ENCODE results near the gene CCDC188. TPM values are rescaled to one million over a fixed set of nuclear protein-coding genes. Genes with fewer than 3 reads are reported as not detected.
A peak's percentile ranks its signal among the peaks of the same experiment; 100 is the strongest.

Gene CCDC188
- total and polyA plus RNA-seq, 9 of the 15 experiments (the other 6 are each of a cell fraction or from before 2014, with no cell fraction given) = not detected

DNA sequence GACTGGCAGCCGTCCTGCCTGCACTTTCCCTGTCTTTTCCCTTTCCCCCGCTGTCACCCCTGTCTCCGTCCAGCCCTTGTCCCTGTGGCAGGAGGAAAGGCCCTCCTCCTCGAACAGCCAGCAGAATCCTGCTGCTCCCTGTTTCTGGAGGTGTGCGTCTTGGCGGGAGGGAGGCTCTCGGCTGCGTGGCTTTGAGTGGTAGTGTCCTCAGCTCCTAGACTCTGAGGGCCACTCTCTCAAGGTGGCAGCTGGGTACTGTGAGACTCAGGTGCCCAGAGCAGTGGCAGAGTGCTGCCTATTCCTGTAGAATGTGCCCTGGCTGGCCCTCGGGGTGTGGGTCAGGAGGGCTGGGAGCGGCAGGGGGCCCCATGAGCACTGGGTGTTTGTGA lies 44.0 kb downstream of the CCDC188 start:
- Histone ChIP-seq H3K4me1 (replicated peaks in 1 of 2; ENCODE audit: control insufficient read depth in 2 of 2, insufficient read depth in 2 of 2, low read length in 2 of 2) (peaks cover 0 to 45% of the 10 kb centered on the region in 2 experiments; a peak in 3 of 5 replicates), H3K79me2 (ENCODE audit: control insufficient read depth, insufficient read depth, low read length) (peaks cover 30% of the 10 kb centered on the region), H3K4me3 (no peak overlapping the region), H3K27me3 (ENCODE audit: control insufficient read depth in 2 of 2, insufficient read depth in 2 of 2, low read length in 2 of 2) (no peaks in the 10 kb centered on the region), H3K4me2 (ENCODE audit: insufficient read depth, low read length) (no peak overlapping the region), H2AFZ (ENCODE audit: low read depth, low read length) (no peak overlapping the region), H3K27ac (ENCODE audit: extremely low read depth, low read depth, low read length) (no peak overlapping the region), H4K20me1 (replicated peaks; ENCODE audit: control insufficient read depth, insufficient read depth, low read length) (peaks cover 74% of the 10 kb centered on the region), H3K9me3 (replicated peaks; ENCODE audit: control insufficient read depth, insufficient read depth, low read depth, low read length) (no peaks in the 10 kb centered on the region), H3K36me3 (ENCODE audit: control insufficient read depth, insufficient read depth, low read length) (peaks cover 97% of the 10 kb centered on the region), H3K9ac (ENCODE audit: insufficient read depth in 1 of 2, low read depth in 2 of 2, low read length in 2 of 2) (peak overlapping the region in 1 of 2 experiments; percentile 49; a peak in 1 of 4 replicates), H3K9me1 (ENCODE audit: control insufficient read depth, insufficient read depth, low read length) (peaks cover 9% of the 10 kb centered on the region)
- FAIRE-seq = no peak
- intact Hi-C loops (cut with micrococcal nuclease) = no loop called here
- in situ Hi-C loops (cut with MboI) = no loop called here
- no TSS peak for BruUV-seq (replicated peaks)
- WGBS (ENCODE audit: insufficient coverage, low coverage, missing lambda C conversion rate) = 95% methylated on average over 10 of the region's 10 CpGs
- ATAC-seq = no peak
- POLR2A ChIA-PET = interaction anchor here (0.6 to 20.7 kb wide), 5 partner anchors 11 to 48 kb away, joined by 3 to 513 read pairs (median 7); partner anchors contain the start of genes RANBP1 and TRMT2A
- CTCF ChIA-PET (ENCODE audit: low intra/inter-chr PET ratio) = no interaction called here
- no peak for DNase-seq (ENCODE audit: extremely low read depth in 1 of 4, low spot score in 3 of 4)
- TF ChIP-seq RBFOX2 (IDR thresholded peaks at IDR 0.05; ENCODE audit: low read depth, low read length) (peak; percentile 36; the same call in 1 of the 2 replicates), TRIM25 (IDR thresholded peaks at IDR 0.05; ENCODE audit: borderline replicate concordance) (no peak), KDM4B (IDR thresholded peaks at IDR 0.05; ENCODE audit: borderline replicate concordance in 2 of 2, low read depth in 1 of 2) (0 out of 4 replicates have a peak, but pooled peaks of 1 of the 2 experiments have one; percentile 39), TSC22D4 (tag; IDR thresholded peaks at IDR 0.05) (0 out of 2 replicates have a peak, but pooled peaks have one; percentile 47), SUPT5H (IDR thresholded peaks at IDR 0.05) (peak; percentile 33; the same call in 1 of the 2 replicates)
- TF ChIP-seq, protein P1, sequence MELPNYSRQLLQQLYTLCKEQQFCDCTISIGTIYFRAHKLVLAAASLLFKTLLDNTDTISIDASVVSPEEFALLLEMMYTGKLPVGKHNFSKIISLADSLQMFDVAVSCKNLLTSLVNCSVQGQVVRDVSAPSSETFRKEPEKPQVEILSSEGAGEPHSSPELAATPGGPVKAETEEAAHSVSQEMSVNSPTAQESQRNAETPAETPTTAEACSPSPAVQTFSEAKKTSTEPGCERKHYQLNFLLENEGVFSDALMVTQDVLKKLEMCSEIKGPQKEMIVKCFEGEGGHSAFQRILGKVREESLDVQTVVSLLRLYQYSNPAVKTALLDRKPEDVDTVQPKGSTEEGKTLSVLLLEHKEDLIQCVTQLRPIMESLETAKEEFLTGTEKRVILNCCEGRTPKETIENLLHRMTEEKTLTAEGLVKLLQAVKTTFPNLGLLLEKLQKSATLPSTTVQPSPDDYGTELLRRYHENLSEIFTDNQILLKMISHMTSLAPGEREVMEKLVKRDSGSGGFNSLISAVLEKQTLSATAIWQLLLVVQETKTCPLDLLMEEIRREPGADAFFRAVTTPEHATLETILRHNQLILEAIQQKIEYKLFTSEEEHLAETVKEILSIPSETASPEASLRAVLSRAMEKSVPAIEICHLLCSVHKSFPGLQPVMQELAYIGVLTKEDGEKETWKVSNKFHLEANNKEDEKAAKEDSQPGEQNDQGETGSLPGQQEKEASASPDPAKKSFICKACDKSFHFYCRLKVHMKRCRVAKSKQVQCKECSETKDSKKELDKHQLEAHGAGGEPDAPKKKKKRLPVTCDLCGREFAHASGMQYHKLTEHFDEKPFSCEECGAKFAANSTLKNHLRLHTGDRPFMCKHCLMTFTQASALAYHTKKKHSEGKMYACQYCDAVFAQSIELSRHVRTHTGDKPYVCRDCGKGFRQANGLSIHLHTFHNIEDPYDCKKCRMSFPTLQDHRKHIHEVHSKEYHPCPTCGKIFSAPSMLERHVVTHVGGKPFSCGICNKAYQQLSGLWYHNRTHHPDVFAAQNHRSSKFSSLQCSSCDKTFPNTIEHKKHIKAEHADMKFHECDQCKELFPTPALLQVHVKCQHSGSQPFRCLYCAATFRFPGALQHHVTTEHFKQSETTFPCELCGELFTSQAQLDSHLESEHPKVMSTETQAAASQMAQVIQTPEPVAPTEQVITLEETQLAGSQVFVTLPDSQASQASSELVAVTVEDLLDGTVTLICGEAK (IDR thresholded peaks at IDR 0.05) = no peak
- TF ChIP-seq, protein P1 (CRISPR knock-in tag; IDR thresholded peaks at IDR 0.05) = peak; percentile 42; the same call in 1 of the 2 replicates
- TF ChIP-seq, protein P2, sequence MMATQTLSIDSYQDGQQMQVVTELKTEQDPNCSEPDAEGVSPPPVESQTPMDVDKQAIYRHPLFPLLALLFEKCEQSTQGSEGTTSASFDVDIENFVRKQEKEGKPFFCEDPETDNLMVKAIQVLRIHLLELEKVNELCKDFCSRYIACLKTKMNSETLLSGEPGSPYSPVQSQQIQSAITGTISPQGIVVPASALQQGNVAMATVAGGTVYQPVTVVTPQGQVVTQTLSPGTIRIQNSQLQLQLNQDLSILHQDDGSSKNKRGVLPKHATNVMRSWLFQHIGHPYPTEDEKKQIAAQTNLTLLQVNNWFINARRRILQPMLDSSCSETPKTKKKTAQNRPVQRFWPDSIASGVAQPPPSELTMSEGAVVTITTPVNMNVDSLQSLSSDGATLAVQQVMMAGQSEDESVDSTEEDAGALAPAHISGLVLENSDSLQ (IDR thresholded peaks at IDR 0.05) = no peak
- TF ChIP-seq, protein P3, sequence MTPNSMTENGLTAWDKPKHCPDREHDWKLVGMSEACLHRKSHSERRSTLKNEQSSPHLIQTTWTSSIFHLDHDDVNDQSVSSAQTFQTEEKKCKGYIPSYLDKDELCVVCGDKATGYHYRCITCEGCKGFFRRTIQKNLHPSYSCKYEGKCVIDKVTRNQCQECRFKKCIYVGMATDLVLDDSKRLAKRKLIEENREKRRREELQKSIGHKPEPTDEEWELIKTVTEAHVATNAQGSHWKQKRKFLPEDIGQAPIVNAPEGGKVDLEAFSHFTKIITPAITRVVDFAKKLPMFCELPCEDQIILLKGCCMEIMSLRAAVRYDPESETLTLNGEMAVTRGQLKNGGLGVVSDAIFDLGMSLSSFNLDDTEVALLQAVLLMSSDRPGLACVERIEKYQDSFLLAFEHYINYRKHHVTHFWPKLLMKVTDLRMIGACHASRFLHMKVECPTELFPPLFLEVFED (CRISPR knock-in tag; conservative IDR thresholded peaks at IDR 0.05) = no peak
